HUES64 (cell line): ENCODE results near the gene SAMD13.

Experiments
- H3K27ac ChIP-seq: 2 replicates; pipeline ENCODE4 v1.7.0; 2013; ENCODE audit warnings: low read depth, low read length, inconsistent platforms
- H3K27me3 ChIP-seq: 2 replicates; pipeline ENCODE4 v1.6.1; 2013; ENCODE audit warnings: mild to moderate bottlenecking, low read length; ENCODE audit not compliant: insufficient read depth
- H3K36me3 ChIP-seq: 2 replicates; pipeline ENCODE4 v1.6.1; 2013; ENCODE audit warnings: mild to moderate bottlenecking, low read length; ENCODE audit not compliant: insufficient read depth
- H3K4me1 ChIP-seq: 2 replicates; pipeline ENCODE4 v1.6.1; 2013; ENCODE audit warnings: mild to moderate bottlenecking, low read length, moderate library complexity; ENCODE audit not compliant: insufficient read depth
- H3K4me3 ChIP-seq: 2 replicates; pipeline ENCODE4 v1.5.1; 2013; ENCODE audit warnings: mild to moderate bottlenecking, low read length, moderate library complexity
- H3K9ac ChIP-seq: 2 replicates; pipeline ENCODE4 v1.6.1; 2013; ENCODE audit warnings: mild to moderate bottlenecking, low read depth, low read length
- H3K9me3 ChIP-seq: 2 replicates; pipeline ENCODE4 v1.6.1; 2013; ENCODE audit warnings: low read depth, low read length; ENCODE audit not compliant: insufficient read depth
- WGBS: fragments of 150-250, 120-280 bp; methylation state at CpG from one replicate; pipeline ENCODE4 v1.1.7; 2013; ENCODE audit warnings: missing lambda C conversion rate; 5-methylcytosine and 5-hydroxymethylcytosine counted together

Gene SAMD13

DNA sequence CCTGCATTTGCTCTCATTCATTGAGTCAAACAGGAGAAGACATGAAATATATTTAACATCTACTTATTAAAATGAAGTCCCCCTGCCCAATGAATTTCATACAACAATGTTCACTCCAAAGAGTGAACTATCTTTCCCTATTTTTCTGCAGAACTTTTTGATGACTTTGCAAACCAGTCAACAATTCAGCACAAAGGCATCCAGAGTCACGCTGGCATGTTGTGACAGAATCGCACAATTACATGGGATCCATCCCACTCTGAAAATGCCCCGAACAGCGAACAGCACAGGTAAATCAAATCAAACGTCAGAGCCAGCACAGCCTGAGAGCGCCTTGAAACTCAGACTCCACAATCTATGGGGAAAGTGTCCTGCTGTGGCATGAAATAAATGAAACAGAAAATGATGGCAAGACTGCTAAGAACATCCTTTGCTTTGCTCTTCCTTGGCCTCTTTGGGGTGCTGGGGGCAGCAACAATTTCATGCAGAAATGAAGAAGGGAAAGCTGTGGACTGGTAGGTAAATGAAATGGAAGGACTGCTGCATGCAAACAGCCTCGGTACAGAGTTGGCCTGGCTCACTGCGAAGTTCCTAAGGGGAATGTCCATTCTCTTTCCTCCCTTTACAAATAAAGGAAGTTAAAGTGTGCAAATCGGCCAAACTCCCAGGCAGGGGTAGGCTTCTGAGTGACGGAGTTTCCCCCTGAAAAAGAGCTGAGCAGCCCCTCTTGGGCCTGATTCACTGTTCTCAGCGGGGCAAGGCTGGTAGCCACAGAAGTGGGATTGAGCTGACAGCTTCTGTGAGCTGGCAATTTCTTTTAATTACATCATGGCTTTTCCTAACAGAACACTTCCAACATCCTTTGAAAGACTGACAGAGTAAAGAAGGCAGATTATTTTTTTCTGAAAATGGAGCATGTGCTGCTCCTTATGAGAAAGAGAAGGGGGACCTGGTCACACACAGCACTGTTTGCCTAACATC, 97.0 kb downstream of the SAMD13 start, which contains the start of gene DNASE2B:
TSS of gene DNASE2B (plus strand) at position 310 of the 981 bp plus-strand sequence. CDS start at position 391, 81 bp downstream.
- Histone ChIP-seq H3K27ac (no peak within 1 kb of the TSS), H3K9me3 (no peaks in the 10 kb centered on the region)
- WGBS = 90% methylated on average over 11 of the region's 11 CpGs

More for the DNA sequence above, 97.0 kb downstream of the SAMD13 start, which contains the start of gene DNASE2B:
- Histone ChIP-seq H3K27me3 (no peaks in the 10 kb centered on the region), H3K36me3 (no peaks in the 10 kb centered on the region), H3K4me1 (no peaks in the 10 kb centered on the region; the same call in 1 of the 2 replicates), H3K9ac (no peak within 1 kb of the TSS), H3K4me3 (no peak within 1 kb of the TSS)
